Measurements from ENCODE around the gene JAG1. TPM values are rescaled to one million over a fixed set of nuclear protein-coding genes. Genes with fewer than 3 reads are reported as not detected.

The JAG1 gene
- polyA plus RNA-seq, 4 donors = 6.3 to 63.7 (median 15.7) TPM

- 0 to 3% (median 2%) methylated on average over 37 to 38 of the region's 38 CpGs for WGBS, 3 donors
- H3K4me3 ChIP-seq (ENCODE audit: low read depth in 1 of 3, low read length in 3 of 3) = peak overlapping the region; percentile 74 to 85 (median 79)
- no peak for FAIRE-seq
These were observed 1.1 kb upstream of the JAG1 start for GRCh38 chr20:10674684-10675449.

GRCh38 chr20:10673176-10673841 lies 490 bp downstream of the JAG1 start:
- H3K27ac ChIP-seq (ENCODE audit: low read depth in 1 of 3, low read length in 2 of 3) = peak overlapping the region; percentile 96 to 100 (median 98)
- no peaks in the 10 kb centered on the region for H3K27me3 ChIP-seq (ENCODE audit: control insufficient read depth in 3 of 3, insufficient read depth in 3 of 3, low read length in 3 of 3)
- WGBS, 3 donors = 0 to 1% (median 1%) methylated on average over 48 to 73 of the region's 73 CpGs
- H3K36me3 ChIP-seq (ENCODE audit: control insufficient read depth in 3 of 3, insufficient read depth in 2 of 3, low read depth in 1 of 3, low read length in 3 of 3) = peaks cover 0 to 32% (median 2%) of the 10 kb centered on the region in 3 donors
- no peaks in the 10 kb centered on the region for H3K9me3 ChIP-seq (ENCODE audit: control insufficient read depth in 2 of 2, insufficient read depth in 1 of 2, low read depth in 1 of 2, low read length in 1 of 2)
- H3K4me3 ChIP-seq (ENCODE audit: low read depth in 1 of 3, low read length in 3 of 3) = peak overlapping the region; percentile 74 to 85 (median 79)
- DNase-seq (peak; percentile 30 to 71), FAIRE-seq (no peak)
- H3K4me1 ChIP-seq (ENCODE audit: control insufficient read depth in 3 of 3, insufficient read depth in 2 of 3, low read depth in 1 of 3, low read length in 2 of 3) = peaks cover 0 to 22% (median 6%) of the 10 kb centered on the region in 3 donors

More at GRCh38 chr20:10674684-10675449, 1.1 kb upstream of the JAG1 start:
- Histone ChIP-seq H3K4me1 (ENCODE audit: control insufficient read depth in 3 of 3, insufficient read depth in 2 of 3, low read depth in 1 of 3, low read length in 2 of 3) (peaks cover 0 to 17% (median 5%) of the 10 kb centered on the region in 3 donors), H3K36me3 (ENCODE audit: control insufficient read depth in 3 of 3, insufficient read depth in 2 of 3, low read depth in 1 of 3, low read length in 3 of 3) (peaks cover 0 to 22% (median 0%) of the 10 kb centered on the region in 3 donors), H3K9me3 (ENCODE audit: control insufficient read depth in 2 of 2, insufficient read depth in 1 of 2, low read depth in 1 of 2, low read length in 1 of 2) (no peaks in the 10 kb centered on the region), H3K27me3 (ENCODE audit: control insufficient read depth in 3 of 3, insufficient read depth in 3 of 3, low read length in 3 of 3) (no peaks in the 10 kb centered on the region), H3K27ac (ENCODE audit: low read depth in 1 of 3, low read length in 2 of 3) (peak overlapping the region; percentile 96 to 100 (median 98))
- peak; percentile 88 to 93 for DNase-seq

DNA sequence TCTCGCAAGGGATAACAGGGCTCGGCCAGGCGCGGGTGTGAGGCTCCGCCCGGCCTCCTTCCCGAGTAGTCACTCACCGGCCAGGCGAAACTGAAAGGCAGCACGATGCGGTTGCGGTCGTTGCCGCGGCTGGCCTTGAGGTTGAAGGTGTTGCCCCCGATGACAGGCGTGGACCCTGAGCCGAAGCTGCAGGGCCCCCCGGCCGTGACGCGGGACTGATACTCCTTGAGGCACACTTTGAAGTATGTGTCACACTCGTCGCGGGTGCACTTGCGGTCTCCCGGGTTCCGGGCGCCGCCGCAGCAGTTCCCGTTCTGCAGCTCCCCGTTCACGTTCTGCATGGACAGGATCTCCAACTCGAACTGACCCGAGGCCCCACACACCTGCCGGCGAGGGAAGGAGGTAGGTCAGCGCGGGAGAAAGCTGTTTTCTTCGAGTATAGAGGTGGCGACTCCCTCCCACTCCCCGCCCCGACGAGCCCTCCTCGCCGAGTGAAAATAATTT lies 1.1 kb downstream of the JAG1 start:
- Histone ChIP-seq H3K27me3 (ENCODE audit: control insufficient read depth in 3 of 3, insufficient read depth in 3 of 3, low read length in 3 of 3) (no peaks in the 10 kb centered on the region), H3K4me3 (ENCODE audit: low read depth in 1 of 3, low read length in 3 of 3) (peak overlapping the region; percentile 74 to 85 (median 79)), H3K27ac (ENCODE audit: low read depth in 1 of 3, low read length in 2 of 3) (peak overlapping the region; percentile 96 to 100 (median 98)), H3K36me3 (ENCODE audit: control insufficient read depth in 3 of 3, insufficient read depth in 2 of 3, low read depth in 1 of 3, low read length in 3 of 3) (peaks cover 0 to 38% (median 4%) of the 10 kb centered on the region in 3 donors), H3K9me3 (ENCODE audit: control insufficient read depth in 2 of 2, insufficient read depth in 1 of 2, low read depth in 1 of 2, low read length in 1 of 2) (no peaks in the 10 kb centered on the region), H3K4me1 (ENCODE audit: control insufficient read depth in 3 of 3, insufficient read depth in 2 of 3, low read depth in 1 of 3, low read length in 2 of 3) (peaks cover 0 to 22% (median 6%) of the 10 kb centered on the region in 3 donors)
- FAIRE-seq (no peak), DNase-seq (peak; percentile 76 to 85)
- 0 to 1% (median 0%) methylated on average over 46 to 47 of the region's 47 CpGs for WGBS, 3 donors

- Histone ChIP-seq H3K4me3 (ENCODE audit: low read depth in 1 of 3, low read length in 3 of 3) (peak overlapping the region; percentile 74 to 85 (median 79)), H3K27me3 (ENCODE audit: control insufficient read depth in 3 of 3, insufficient read depth in 3 of 3, low read length in 3 of 3) (no peaks in the 10 kb centered on the region), H3K27ac (ENCODE audit: low read depth in 1 of 3, low read length in 2 of 3) (peak overlapping the region; percentile 96 to 100 (median 98)), H3K36me3 (ENCODE audit: control insufficient read depth in 3 of 3, insufficient read depth in 2 of 3, low read depth in 1 of 3, low read length in 3 of 3) (peaks cover 0 to 44% (median 4%) of the 10 kb centered on the region in 3 donors), H3K4me1 (ENCODE audit: control insufficient read depth in 3 of 3, insufficient read depth in 2 of 3, low read depth in 1 of 3, low read length in 2 of 3) (peaks cover 0 to 22% (median 6%) of the 10 kb centered on the region in 3 donors), H3K9me3 (ENCODE audit: control insufficient read depth in 2 of 2, insufficient read depth in 1 of 2, low read depth in 1 of 2, low read length in 1 of 2) (no peaks in the 10 kb centered on the region)
- FAIRE-seq (no peak), DNase-seq (peak; percentile 58 to 73)
- WGBS, 3 donors = 0 to 2% (median 1%) methylated on average over 36 to 42 of the region's 42 CpGs
These were observed 1.7 kb downstream of the JAG1 start for GRCh38 chr20:10671919-10672623.

DNA sequence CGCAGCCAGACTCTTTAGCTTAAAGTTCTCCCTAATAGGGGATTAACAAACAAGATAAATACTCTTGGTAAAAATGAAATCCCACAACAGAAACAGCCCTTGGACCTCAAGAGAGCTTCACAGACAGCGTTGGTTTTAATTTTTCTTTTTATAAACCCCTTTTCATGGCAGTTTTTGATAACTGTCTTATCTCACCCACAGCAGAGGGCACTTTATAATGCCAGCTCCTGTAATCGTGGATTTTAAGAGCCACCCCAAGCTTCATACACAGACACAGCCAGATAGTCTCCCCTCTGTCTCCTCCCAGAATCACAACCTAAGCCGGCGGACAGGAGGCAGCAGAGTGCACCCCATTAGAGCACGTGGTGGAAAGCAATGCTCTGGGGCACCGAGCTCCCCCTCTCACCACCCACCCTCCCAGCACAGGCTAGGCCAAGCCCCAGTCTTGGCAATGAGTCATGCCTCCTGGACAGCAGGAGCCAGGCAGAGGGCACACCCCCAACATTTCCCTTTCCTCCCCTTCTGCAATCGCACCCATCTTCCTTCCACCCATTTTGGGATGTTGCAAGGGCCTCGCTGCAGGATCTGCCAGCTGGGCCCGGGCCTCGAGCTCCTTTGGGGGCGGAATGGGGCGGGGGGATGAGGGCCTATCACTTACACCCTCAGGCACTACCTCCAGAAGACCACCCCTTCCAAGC lies 2.4 kb downstream of the JAG1 start:
- Histone ChIP-seq H3K27ac (ENCODE audit: low read depth in 1 of 3, low read length in 2 of 3) (peak overlapping the region; percentile 22 to 98 (median 96)), H3K9me3 (ENCODE audit: control insufficient read depth in 2 of 2, insufficient read depth in 1 of 2, low read depth in 1 of 2, low read length in 1 of 2) (no peaks in the 10 kb centered on the region), H3K4me3 (ENCODE audit: low read depth in 1 of 3, low read length in 3 of 3) (peak overlapping the region; percentile 74 to 85 (median 79)), H3K27me3 (ENCODE audit: control insufficient read depth in 3 of 3, insufficient read depth in 3 of 3, low read length in 3 of 3) (no peaks in the 10 kb centered on the region), H3K36me3 (ENCODE audit: control insufficient read depth in 3 of 3, insufficient read depth in 2 of 3, low read depth in 1 of 3, low read length in 3 of 3) (peaks cover 0 to 50% (median 4%) of the 10 kb centered on the region in 3 donors), H3K4me1 (ENCODE audit: control insufficient read depth in 3 of 3, insufficient read depth in 2 of 3, low read depth in 1 of 3, low read length in 2 of 3) (peaks cover 0 to 22% (median 9%) of the 10 kb centered on the region in 3 donors)
- peak; percentile 90 to 93 for DNase-seq
- 1 to 7% (median 6%) methylated on average over 13 of the region's 13 CpGs for WGBS, 3 donors
- no peak for FAIRE-seq

DNA sequence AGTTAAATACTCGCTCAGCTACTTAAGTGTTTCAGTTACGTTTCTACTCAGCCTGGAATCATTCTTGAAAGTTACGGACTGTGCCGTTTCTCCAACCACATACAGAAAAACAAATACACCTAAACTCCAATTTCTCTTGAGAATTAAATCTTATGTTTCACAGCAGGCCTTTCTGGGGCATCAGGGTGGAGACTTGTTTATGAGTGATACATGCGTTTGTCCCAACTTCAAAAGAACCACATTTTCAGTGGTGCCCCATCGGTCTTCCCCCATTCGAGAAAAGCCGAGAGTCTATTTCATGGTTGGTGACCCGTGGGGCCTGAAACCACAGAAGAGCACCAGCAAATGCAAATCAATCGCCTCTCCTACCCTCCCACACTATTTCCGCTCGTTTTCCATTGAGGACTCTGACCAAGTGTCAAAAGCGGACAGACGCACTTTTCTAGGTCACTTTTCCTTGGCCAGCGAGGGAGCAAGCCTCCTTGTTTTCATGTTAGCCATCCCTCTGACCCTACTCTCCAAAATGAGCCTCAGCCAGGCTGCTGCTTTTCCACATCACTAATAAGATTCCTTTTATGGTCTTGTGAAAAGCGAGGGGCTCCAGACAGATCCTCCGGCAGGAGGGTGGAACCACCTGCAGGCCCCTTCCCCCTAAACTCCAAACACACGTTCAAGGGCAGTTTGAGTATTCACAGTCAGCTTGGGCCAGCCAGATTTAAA lies 3.1 kb downstream of the JAG1 start:
- FAIRE-seq (no peak), DNase-seq (peak in 1 of 2 donors; percentile 20)
- H3K4me1 ChIP-seq (ENCODE audit: control insufficient read depth in 3 of 3, insufficient read depth in 2 of 3, low read depth in 1 of 3, low read length in 2 of 3) = peaks cover 2 to 28% (median 9%) of the 10 kb centered on the region in 3 donors
- H3K27me3 ChIP-seq (ENCODE audit: control insufficient read depth in 3 of 3, insufficient read depth in 3 of 3, low read length in 3 of 3) = no peaks in the 10 kb centered on the region
- H3K36me3 ChIP-seq (ENCODE audit: control insufficient read depth in 3 of 3, insufficient read depth in 2 of 3, low read depth in 1 of 3, low read length in 3 of 3) = peaks cover 0 to 57% (median 4%) of the 10 kb centered on the region in 3 donors
- H3K27ac ChIP-seq (ENCODE audit: low read depth in 1 of 3, low read length in 2 of 3) = peak overlapping the region in 2 of 3 donors; percentile 96 to 98
- WGBS, 3 donors = 44 to 73% (median 61%) methylated on average over 18 of the region's 18 CpGs
- peak overlapping the region in 2 of 3 donors; percentile 74 to 79 for H3K4me3 ChIP-seq (ENCODE audit: low read depth in 1 of 3, low read length in 3 of 3)
- H3K9me3 ChIP-seq (ENCODE audit: control insufficient read depth in 2 of 2, insufficient read depth in 1 of 2, low read depth in 1 of 2, low read length in 1 of 2) = no peaks in the 10 kb centered on the region

DNA sequence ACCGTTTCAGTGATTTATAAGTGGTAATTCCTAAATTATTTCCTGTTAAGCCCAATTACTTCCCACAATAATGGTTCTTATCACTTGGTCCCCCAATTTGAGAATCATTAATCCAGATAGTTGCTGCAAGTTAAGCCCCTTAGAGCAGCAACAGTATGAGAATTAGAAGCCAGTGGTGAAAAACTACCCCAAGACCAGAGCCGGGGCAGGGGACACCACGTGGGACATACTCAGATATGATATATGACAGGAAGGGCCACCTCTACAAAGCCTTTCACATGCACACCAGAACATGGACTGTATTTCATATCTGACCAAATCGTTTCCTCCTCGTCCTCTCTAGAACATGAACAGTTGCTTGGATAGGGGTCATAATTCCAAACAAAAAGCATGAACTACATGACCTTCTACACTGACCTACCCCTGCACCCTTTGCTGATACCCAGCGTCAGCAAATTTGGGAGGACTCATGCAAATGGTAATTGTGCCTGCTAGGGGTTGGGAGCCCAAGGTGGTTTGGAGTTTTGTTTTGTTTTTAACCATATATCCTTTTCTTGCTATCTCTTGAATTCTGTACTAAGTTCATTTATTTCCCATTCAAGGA lies 3.9 kb downstream of the JAG1 start:
- 43 to 49% (median 49%) methylated on average over 6 of the region's 6 CpGs for WGBS, 3 donors
- FAIRE-seq = no peak
- peak overlapping the region in 1 of 3 donors; percentile 29 for H3K27ac ChIP-seq (ENCODE audit: low read depth in 1 of 3, low read length in 2 of 3)
- peak overlapping the region in 1 of 3 donors; percentile 79 for H3K4me3 ChIP-seq (ENCODE audit: low read depth in 1 of 3, low read length in 3 of 3)
- peaks cover 2 to 26% (median 9%) of the 10 kb centered on the region in 3 donors for H3K4me1 ChIP-seq (ENCODE audit: control insufficient read depth in 3 of 3, insufficient read depth in 2 of 3, low read depth in 1 of 3, low read length in 2 of 3)
- H3K9me3 ChIP-seq (ENCODE audit: control insufficient read depth in 2 of 2, insufficient read depth in 1 of 2, low read depth in 1 of 2, low read length in 1 of 2) = no peaks in the 10 kb centered on the region
- no peaks in the 10 kb centered on the region for H3K27me3 ChIP-seq (ENCODE audit: control insufficient read depth in 3 of 3, insufficient read depth in 3 of 3, low read length in 3 of 3)
- DNase-seq = no peak
- peaks cover 0 to 61% (median 4%) of the 10 kb centered on the region in 3 donors for H3K36me3 ChIP-seq (ENCODE audit: control insufficient read depth in 3 of 3, insufficient read depth in 2 of 3, low read depth in 1 of 3, low read length in 3 of 3)

Data from small intestine (tissue), 7 donors.